ENCODE measurements around the gene TRAPPC2L.

Gene TRAPPC2L

DNA sequence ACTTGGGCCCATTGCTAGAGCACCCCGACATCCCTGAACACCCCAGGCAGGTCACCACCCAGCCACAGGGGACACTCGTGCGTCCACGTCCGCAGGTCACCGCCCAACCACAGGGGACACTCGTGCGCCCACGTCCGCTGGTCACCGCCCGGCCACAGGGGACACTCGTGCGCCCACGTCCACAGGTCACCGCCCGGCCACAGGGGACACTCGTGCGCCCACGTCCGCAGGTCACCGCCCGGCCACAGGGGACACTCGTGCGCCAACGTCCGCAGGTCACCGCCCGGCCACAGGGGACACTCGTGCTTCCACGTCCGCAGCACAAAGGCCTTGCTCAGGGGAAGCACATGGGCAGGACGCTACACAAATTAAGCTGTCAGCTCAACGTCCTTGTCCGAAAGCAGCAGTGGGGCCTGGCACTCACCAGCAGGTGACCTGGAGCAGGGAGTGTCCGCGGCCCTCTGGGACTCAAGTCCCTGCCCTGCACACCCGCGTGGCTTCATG, 17.8 kb upstream of the TRAPPC2L start:
- no peak for DNase-seq (ENCODE audit: low read depth, low spot score)

DNA sequence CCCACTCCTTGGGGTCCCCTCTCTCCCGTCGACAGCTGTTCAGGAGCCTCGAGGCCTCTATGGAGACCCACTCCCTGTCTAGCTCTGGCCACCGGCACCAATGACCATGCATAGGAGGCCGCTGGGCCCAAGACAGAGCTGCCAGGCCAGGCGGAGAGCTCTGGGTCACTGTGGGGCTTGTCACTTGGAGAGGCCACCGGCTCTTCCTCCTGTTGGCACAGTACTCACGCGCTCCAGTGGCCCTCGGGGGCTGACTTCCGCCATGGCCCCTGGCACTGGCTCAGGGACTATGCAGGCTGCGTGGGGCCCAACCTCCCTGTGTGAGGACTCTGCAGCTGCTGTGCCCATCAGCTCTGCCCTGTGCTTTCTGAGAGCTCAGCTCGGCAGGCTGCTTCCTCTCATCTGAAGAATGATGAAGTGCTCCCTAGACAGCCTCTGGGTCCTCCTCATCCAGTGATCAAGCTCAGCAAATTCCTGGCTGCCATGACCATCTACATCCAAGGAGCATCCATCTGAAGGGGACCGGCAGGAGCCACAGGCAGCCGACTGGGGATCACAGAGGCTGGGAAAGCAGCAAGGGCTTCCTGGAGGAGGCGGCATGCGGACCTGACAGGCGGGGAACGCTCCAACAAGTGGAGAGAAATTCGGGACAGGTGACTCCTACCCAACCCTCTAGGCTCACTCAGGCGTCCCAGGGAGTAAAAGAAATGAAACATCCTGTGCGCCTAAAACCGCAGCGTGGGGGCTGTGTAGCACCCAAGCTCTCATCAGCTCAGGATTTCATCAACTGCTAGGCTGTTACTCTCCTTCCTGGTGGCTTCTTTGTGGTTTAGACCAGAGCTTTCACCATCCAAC, 17.0 kb upstream of the TRAPPC2L start:
- no peak for DNase-seq (ENCODE audit: low read depth, low spot score)

DNA sequence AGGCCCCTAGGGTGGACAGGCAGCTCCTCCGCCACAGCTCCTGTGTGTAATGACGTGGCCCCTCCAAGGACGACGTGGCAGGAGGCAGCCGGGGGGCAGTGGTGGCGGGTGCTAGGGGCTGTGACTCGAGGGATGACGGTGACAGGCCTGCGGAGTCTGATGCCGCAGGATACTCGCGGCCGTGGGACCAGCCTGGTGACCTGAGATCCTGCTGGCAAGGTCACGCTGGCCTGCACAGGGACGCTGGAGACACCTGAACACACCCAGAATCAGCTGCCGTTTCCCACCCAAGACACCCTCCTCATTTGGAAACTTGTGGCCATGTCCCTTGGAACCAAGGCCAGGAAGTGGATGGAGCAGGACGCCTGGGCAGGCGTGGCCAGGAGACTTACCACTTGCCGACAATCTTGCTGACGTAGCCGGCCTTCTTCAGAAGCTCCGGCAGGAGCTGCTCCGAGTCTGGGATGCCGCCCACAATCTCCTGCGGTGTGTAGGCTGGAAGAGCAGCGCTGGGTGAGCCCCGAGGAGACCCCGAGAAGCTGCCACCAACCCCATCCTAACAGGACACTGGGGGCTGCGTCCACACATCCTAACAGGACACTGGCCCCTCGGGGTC, 16.2 kb upstream of the TRAPPC2L start:
- no peak for DNase-seq (ENCODE audit: low read depth, low spot score)

DNA sequence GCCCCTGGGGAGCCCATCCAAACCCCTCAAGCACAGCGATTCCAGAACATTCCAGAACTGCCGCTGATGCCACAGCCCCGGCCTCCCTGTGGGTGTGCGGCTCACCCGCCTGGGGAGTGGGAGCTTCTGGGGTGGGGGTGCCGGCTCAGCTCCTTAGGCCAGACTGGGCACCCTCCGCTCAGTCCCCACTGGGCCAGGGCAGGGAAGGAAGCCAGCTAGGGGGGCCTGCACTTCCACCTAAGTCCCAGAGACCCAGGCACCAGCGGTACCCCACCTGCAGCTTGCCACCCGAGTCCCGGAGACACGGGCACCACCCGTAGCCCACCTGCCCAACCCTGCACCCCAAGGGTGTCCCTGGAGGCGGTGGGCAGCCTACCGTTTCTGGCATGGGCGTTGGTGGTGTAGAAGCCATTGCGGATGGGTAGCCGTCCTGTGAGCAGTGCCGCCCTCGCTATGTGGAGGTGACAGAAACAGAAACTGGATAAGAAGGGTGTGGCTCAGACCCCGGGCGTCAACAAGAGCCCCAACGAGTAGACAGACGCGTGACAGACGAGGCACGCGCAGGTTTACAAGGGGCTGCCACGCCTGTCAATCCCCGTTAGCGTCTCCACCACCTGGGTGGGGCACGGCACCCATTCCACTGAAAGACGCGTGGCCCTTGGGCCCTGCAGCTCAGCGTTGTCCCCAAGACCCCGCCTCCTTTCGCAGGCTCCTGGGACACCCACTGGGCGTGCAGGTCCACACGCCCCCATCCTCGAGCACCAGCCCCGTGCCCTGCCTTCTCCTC, 15.2 kb upstream of the TRAPPC2L start:
- no peak for DNase-seq (ENCODE audit: low read depth, low spot score)

DNA sequence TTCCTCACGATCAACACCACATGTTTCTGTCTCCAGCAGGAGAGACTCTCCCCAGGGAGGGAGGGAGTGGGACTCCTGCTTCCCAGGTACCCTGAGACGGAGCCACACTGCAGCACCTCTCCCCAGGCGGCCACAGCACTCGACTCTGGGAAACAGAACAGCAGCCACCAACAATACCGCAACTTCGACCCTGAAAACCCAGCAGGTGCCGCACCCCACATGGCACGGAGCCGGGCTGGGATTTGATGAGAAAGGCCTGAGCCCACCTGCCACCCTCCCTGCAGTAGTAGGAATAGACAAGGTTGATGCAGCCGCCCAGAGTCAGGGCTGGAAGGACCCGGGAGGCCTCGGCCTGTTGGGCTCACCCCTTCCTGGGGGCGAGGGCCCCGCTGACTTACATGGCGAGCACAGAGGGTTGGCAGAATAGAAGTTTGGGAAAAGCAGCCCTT, 14.6 kb upstream of the TRAPPC2L start:
- DNase-seq (ENCODE audit: low read depth, low spot score), result no peak

DNA sequence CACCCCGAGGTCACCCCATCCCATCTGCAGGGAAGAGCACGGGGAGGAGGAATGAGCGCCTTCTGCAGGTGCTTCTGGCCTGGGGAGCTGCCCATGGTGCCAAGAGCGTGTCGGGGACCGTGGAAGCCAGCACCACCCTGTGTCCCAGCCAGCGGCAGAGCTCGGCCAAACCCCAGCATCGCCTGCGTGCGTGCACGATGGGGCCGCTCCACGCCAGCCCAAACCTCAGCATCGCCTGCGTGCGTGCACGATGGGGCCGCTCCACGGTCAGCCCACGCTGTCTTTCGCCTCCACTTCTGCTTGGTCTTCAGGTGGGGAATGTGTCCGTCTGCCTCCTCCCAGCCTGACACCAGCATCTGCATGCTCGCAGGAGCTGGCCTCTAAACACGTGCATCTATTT, 14.1 kb upstream of the TRAPPC2L start:
- no peak for DNase-seq (ENCODE audit: low read depth, low spot score)

DNA sequence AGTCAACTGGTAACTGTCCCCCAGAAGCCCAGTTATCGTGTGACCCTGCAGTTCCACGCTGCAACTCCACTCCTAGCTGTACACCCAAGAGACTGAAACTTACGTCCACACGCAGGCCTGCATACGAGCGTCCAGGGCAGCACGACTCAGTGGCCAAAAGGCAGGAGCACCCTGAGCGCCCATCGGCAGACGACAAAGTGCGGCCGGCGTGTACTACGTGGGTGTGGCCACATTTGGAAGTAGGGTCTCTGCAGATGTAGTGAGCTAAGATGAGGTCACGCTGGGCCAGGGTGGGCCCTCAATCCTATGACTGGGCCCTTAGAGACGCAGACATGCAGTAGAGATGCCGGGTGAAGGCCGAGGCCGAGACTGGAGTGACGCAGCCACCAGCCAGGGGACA, 13.7 kb upstream of the TRAPPC2L start:
- DNase-seq (ENCODE audit: low read depth, low spot score), result no peak

GRCh38 chr16:88844419-88845036, 12.4 kb upstream of the TRAPPC2L start:
- DNase-seq (ENCODE audit: low read depth, low spot score), result no peak

GRCh38 chr16:88846088-88846487, 10.8 kb upstream of the TRAPPC2L start:
- no peak for DNase-seq (ENCODE audit: low read depth, low spot score)

DNA sequence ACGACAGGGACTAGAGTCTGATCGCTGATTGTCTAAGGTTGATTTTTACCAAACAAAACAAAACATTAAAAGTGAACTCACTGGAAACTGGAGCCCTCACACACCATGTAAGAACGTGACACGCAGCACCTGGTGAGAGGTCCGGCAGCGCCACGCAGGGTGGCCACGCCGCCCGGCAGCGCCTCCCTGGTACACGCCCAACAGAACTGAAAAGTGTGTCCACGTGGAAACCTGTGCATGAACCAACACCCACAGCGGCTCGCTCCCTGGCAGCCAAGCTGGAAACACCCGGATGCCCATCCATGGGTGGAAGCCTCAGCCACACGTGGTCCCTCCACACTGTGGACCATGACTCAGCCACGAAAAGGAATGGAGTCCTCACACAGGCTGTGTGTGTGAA, 9.3 kb upstream of the TRAPPC2L start:
- no peak for DNase-seq (ENCODE audit: low read depth, low spot score)

DNA sequence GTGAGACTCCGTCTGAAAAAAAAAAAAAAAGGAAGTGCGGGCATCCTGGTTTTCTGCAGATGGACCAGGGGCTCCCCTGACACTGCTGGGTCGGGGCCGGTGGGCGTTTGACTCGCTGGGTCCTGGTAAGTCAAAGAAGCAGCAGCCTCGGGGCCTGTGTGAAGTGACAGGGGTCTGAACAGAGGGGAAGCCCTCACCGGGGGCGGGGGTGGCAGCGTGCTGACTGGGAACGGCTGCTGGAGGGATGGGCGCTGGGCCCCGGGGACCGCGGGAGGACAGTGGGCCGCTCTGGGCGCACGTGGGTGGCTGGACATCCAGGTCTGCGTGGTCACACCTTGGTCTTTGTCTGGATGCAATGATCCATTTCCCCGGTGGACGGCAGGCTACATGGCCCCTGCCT, 8.4 kb upstream of the TRAPPC2L start:
- no peak for DNase-seq (ENCODE audit: low read depth, low spot score)

- DNase-seq (ENCODE audit: low read depth, low spot score), result no peak
Observed at GRCh38 chr16:88850531-88851199, 6.3 kb upstream of the TRAPPC2L start.

- DNase-seq (ENCODE audit: low read depth, low spot score), result no peak
Observed at GRCh38 chr16:88851616-88852015, 5.3 kb upstream of the TRAPPC2L start.

DNA sequence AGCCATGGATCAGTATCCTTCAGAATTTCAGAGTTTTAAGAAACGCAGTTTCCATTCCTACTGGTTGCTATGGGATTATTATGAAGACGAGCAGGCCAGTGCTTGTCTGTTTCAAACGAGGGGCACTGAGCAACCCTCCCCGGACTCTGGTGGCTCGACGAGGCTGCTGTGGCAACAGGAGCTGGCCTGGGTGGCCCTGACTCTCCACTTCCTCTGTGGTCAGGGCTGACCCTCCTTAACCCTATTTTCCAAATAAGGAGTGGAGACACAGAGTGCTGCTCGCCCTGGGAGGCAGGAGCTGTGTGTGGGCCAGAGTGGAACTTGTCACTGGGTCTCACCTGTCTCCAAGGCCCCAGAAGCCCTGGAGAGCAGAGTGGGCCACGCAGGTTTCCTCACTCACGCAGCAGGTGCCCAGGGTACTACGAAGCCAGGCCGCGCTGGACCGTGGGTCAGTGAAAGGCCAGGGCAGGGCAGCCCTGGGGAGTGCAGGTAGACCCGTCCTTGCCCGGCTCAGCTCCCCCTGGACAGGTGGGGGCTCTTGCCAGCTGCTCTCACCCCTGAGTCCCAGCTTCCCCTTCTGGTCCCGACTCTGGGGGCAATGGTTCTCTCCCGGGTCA, 3.5 kb upstream of the TRAPPC2L start:
- DNase-seq (ENCODE audit: low read depth, low spot score), result no peak

DNA sequence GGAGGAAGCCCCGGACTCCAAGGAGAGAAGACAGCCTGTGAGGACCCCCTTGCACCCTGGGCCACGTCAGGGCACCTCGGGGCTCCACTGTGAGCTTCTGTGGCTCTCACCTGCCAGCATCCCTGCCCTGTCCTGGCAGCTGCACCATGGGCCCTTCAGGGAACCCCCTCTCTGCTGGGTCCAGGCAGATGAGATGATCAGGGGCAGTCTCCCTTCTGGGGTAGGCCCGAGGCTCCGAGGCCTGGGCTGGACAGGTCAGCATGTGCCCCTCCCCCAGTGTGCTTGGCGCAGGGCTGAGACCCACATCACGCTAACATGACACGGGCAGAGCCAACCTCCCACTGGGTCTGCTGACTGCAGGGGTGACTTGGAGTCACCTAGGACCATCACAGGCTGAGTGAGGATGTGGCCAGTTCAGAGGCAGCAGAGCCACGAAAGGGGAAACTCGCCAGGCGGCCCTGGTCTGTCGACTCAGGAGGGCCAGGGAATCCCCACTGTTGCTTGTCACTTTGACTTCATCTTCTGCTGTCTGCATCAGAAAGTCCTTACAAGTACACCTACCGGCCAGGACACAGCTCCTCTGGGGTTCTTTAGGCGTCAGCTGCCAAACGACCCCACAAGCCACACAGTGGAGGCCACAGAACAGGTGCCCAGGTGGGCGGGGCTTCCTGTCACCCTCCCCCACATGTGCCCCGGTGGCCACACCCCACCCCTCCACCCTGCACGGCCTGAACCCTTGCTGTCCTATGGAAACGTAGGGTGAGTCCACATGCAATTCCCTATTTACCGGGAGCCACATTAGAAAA, 2.4 kb upstream of the TRAPPC2L start:
- no peak for DNase-seq (ENCODE audit: low read depth, low spot score)

DNA sequence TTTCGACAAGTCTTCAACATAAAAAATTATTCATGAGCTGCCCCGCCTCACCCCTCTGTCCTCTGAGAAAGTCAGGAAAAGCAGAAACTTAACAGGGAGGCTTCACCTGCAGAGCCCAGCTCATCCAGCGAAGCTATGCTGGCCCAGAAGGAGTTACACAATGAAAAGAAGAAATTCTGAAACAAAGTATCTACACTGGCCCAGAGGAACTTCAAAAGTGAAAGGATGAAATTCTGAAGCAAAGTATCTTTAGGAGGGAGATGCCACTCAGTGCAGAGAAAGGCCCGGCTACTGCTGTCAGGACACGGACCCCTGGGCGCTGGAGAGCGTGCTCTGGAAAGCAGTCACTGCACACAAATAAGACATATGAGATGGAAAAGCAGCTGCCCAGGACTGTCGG, 1.8 kb upstream of the TRAPPC2L start:
- no peak for DNase-seq (ENCODE audit: low read depth, low spot score)

DNA sequence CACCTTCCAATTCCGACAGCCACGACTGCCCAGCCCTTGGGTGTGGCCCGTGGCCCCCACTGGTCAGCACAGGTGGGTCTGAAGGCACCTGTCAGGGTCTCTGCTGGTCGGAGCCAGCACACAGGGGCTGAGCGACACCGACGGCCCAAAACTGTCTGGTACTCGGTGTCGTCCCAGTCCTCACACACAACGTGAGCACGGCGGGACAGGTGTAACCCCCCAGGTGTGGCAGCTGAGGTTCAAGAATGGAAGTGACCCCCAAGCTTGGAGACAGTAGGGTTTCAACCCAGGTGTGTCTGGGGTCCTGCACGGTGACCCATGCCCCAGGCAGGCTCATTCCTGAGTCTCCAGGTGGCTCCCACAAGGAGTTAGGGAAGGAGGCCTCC, 1.2 kb upstream of the TRAPPC2L start:
- DNase-seq (ENCODE audit: low read depth, low spot score), result no peak

DNA sequence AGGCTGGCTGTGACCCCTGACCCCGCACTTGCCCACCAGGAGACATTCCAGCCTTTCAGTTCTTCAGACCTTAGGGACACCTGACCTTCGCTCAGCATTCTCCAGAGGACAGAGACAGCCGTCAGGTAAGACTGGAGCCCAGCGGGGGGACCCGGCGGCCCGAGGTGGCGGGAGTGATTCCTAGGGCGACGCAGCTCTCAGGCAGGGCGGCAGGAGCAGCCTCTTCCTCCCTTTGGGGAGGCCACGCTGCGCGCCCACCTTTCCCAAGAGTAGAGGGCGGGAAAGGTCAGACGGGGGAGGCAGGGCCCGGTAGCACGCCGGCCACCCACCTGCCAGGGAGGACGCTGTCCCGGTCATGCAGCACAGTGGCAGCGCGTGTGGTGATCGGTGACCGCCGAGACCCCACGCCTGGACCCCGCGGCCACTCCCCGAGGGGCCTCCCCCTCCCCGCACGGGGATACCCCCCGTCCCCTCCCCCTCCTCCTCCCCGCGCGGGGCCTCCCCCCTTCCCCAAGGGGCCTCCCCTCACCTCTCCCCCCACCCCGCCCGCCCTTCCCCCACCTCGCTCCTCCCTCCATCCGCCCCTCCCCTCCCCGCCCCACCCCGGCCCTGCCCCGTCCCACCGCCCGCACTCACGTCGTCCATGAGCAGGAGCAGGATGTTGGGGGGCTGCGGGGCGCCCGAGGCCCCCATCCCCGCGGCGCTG, 652 bp upstream of the TRAPPC2L start:
- no peak for DNase-seq (ENCODE audit: low read depth, low spot score)

- DNase-seq (ENCODE audit: low read depth, low spot score), result no peak
Observed at GRCh38 chr16:88857728-88858339, 907 bp downstream of the TRAPPC2L start.

Data from iPS DF 19.7 (cell line).